Smooth muscle cell (in vitro differentiated cells): ENCODE results near the gene NT5DC2. TPM values are rescaled to one million over a fixed set of nuclear protein-coding genes. Genes with fewer than 3 reads are reported as not detected.
A peak's percentile ranks its signal among the peaks of the same experiment; 100 is the strongest.

Experiments used
- DNase-seq: peaks from one replicate; lab custom pipeline; 2025; ENCODE audit not compliant: unreplicated experiment; lab: John Stamatoyannopoulos, UW
- H2AFZ ChIP-seq: fragments of 200-600 bp; sonication (generic); 2 replicates; pipeline ENCODE4 v1.6.0; 2016; ENCODE audit warnings: antibody characterized with exemption, low read depth, mild to moderate bottlenecking
- H3F3A ChIP-seq: fragments of 200-600 bp; sonication (generic); 2 replicates; pipeline ENCODE4 v1.6.0; 2017; ENCODE audit warnings: antibody characterized with exemption, low read depth
- H3K27ac ChIP-seq: fragments of 200-600 bp; sonication (generic); 2 replicates; pipeline ENCODE4 v1.5.1; 2016; ENCODE audit warnings: low read depth, mild to moderate bottlenecking
- H3K27me3 ChIP-seq: fragments of 200-600 bp; sonication (generic); 2 replicates; pipeline ENCODE4 v1.6.1; 2016; ENCODE audit warnings: low read depth, mild to moderate bottlenecking
- H3K36me3 ChIP-seq: fragments of 200-600 bp; sonication (generic); 2 replicates; pipeline ENCODE4 v1.5.1; 2016; ENCODE audit warnings: low read depth
- H3K4me1 ChIP-seq: fragments of 200-600 bp; sonication (generic); 2 replicates; pipeline ENCODE4 v1.5.1; 2016; ENCODE audit warnings: low read depth
- H3K4me2 ChIP-seq: fragments of 200-600 bp; sonication (generic); 2 replicates; pipeline ENCODE4 v1.6.0; 2016; ENCODE audit warnings: mild to moderate bottlenecking
- H3K4me3 ChIP-seq: fragments of 200-600 bp; sonication (generic); 2 replicates; pipeline ENCODE4 v1.5.1; 2016; ENCODE audit warnings: mild to moderate bottlenecking
- H3K79me2 ChIP-seq: fragments of 200-600 bp; sonication (generic); 2 replicates; pipeline ENCODE4 v1.6.0; 2016; ENCODE audit warnings: low read depth, mild to moderate bottlenecking
- H3K9ac ChIP-seq: fragments of 200-600 bp; sonication (generic); 2 replicates; pipeline ENCODE4 v1.6.0; 2016; ENCODE audit warnings: low read depth
- H3K9me3 ChIP-seq: fragments of 200-600 bp; sonication (generic); replicated peaks from 2 replicates; pipeline ENCODE4 v1.5.1; 2016; ENCODE audit warnings: low read depth
- H4K20me1 ChIP-seq: fragments of 200-600 bp; sonication (generic); 2 replicates; pipeline ENCODE4 v1.6.0; 2016; ENCODE audit warnings: low read depth
- CTCF ChIP-seq: fragments of 200-600 bp; sonication (generic); IDR thresholded peaks from 2 replicates; pipeline ENCODE4 v1.5.1; 2017; ENCODE audit warnings: borderline replicate concordance, mild to moderate bottlenecking, antibody characterized with exemption; ENCODE audit not compliant: insufficient read depth, poor library complexity, severe bottlenecking
- WGBS: methylation state at CpG from one replicate; pipeline ENCODE4 v1.1.7; 2016; ENCODE audit warnings: low lambda C conversion rate; 5-methylcytosine and 5-hydroxymethylcytosine counted together
- polyA plus RNA-seq: library from polyadenylated mRNA; unstranded; fragments of >200 nt; fragmentation: Nextera tagmentation; extraction: Ambion mirVana; gene quantifications from 2 replicates; pipeline ENCODE4 v1.2.1, GENCODE V29; 2016
- total RNA-seq: library from RNA; depleted of rRNA; stranded (reverse); fragments of >200 nt; gene quantifications from 2 replicates; pipeline ENCODE4 v1.2.3, GENCODE V29; 2014

NT5DC2 gene
- total and polyA plus RNA-seq, 2 experiments from 2014 or later: 156 to 248 TPM

DNA sequence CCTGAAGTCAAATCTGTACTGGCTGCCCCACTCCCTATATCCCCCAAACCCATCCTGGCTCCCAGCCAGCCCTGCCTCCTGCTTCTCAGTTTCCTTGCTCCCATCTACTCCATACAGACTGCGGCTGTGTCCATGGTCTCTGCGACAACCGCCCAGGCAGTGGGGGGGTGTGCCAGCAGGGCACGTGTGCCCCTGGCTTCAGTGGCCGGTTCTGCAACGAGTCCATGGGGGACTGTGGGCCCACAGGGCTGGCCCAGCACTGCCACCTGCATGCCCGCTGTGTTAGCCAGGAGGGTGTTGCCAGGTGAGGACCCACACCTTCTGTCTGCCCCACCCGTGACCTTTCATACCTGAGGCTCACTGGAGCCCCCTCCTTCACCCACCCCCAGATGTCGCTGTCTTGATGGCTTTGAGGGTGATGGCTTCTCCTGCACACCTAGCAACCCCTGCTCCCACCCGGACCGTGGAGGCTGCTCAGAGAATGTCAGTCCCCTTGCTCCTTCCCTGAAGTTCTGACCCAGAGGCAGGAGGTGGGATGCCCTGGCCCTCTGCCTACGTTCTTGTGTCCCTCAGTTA, 23.8 kb downstream of the NT5DC2 start:
- WGBS: 83% methylated on average over 12 of the region's 12 CpGs
- DNase-seq: no peak
- no peaks in the 10 kb centered on the region for H3K79me2 ChIP-seq
- H4K20me1 ChIP-seq: peaks cover 3% of the 10 kb centered on the region
- H3K27me3 ChIP-seq: peaks cover 6% of the 10 kb centered on the region
- no peak overlapping the region for H2AFZ ChIP-seq
- H3K4me1 ChIP-seq: no peaks in the 10 kb centered on the region
- no peak overlapping the region for H3K27ac ChIP-seq
- H3K4me2 ChIP-seq: no peak overlapping the region
- no peak overlapping the region for H3K4me3 ChIP-seq
- H3K9ac ChIP-seq: no peak overlapping the region
- no peaks in the 10 kb centered on the region for H3K36me3 ChIP-seq
- no peak for TF ChIP-seq CTCF
- no peaks in the 10 kb centered on the region for H3F3A ChIP-seq
- H3K9me3 ChIP-seq: no peaks in the 10 kb centered on the region

DNA sequence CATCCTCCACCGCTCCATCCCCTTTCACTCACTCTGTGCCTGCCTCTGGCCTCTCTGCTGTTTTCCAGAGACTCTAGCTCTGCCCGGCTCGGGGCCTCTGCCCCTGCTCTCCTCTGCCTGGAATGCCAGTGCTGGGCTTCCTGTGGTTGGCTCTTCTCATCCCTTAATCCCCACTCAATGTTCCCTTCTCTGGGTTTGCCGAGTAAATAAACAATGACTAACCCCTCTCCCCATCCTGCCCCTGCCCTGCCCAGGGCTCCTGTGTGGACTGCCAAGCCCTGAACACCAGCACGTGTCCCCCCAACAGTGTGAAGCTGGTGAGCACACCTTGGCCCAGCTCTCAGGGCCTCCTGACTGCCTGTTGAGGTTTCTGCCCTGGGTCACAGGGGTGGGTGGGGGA, 26.3 kb downstream of the NT5DC2 start:
- no peak overlapping the region for H3K4me3 ChIP-seq
- peak; percentile 20 for DNase-seq
- no peak overlapping the region for H3K27ac ChIP-seq
- H3K4me1 ChIP-seq: no peaks in the 10 kb centered on the region
- no peaks in the 10 kb centered on the region for H3K9me3 ChIP-seq
- no peak for TF ChIP-seq CTCF
- H3F3A ChIP-seq: no peaks in the 10 kb centered on the region
- H3K79me2 ChIP-seq: no peaks in the 10 kb centered on the region
- H3K36me3 ChIP-seq: no peaks in the 10 kb centered on the region
- peaks cover 6% of the 10 kb centered on the region for H3K27me3 ChIP-seq
- H3K9ac ChIP-seq: no peak overlapping the region
- peaks cover 3% of the 10 kb centered on the region for H4K20me1 ChIP-seq
- 19% methylated on average over 5 of the region's 5 CpGs for WGBS
- H2AFZ ChIP-seq: no peak overlapping the region
- H3K4me2 ChIP-seq: no peak overlapping the region

DNA sequence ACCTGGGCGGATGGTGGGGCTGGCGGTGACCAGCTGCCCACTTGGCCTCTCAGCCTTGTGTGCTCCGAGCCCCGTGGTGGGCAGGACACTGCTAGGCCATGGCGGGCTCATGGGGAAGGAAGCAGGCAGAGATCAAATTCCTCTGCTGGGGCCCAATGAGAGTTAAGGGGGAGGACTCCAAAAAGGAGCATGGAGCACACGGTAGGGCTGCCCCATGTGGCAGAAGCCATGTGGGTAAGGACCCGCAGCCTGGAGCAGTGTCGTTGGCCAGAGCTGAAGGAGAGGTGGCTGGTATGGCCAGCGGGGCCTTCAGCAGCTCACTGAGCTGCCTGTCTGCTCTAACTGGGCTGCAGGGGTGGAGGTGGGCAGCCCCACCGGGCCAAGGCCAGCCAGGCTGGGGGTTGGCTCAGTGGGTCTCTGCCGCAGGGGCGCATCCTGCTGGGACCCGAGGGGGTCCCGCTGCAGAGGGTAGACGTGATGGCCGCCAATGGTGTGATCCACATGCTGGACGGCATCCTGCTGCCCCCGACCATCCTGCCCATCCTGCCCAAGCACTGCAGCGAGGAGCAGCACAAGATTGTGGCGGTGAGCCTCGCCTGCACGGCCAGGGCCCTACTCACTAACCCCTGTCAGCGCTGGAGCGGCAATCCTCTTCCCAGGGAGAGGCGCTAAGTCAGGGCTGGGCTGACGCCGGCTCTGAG, 27.2 kb downstream of the NT5DC2 start:
- Histone ChIP-seq H3K9ac (no peak overlapping the region), H4K20me1 (peaks cover 3% of the 10 kb centered on the region), H3F3A (no peaks in the 10 kb centered on the region), H2AFZ (no peak overlapping the region), H3K4me1 (no peaks in the 10 kb centered on the region), H3K27ac (no peak overlapping the region), H3K79me2 (no peaks in the 10 kb centered on the region), H3K9me3 (no peaks in the 10 kb centered on the region), H3K36me3 (no peaks in the 10 kb centered on the region), H3K27me3 (no peaks in the 10 kb centered on the region), H3K4me3 (no peak overlapping the region), H3K4me2 (no peak overlapping the region)
- 94% methylated on average over 24 of the region's 27 CpGs for WGBS
- no peak for TF ChIP-seq CTCF
- DNase-seq: no peak

- Histone ChIP-seq H3F3A (no peaks in the 10 kb centered on the region), H3K27ac (no peak overlapping the region), H2AFZ (no peak overlapping the region), H4K20me1 (peaks cover 3% of the 10 kb centered on the region), H3K4me2 (no peak overlapping the region), H3K9me3 (no peaks in the 10 kb centered on the region), H3K36me3 (no peaks in the 10 kb centered on the region), H3K9ac (no peak overlapping the region), H3K27me3 (no peaks in the 10 kb centered on the region), H3K4me1 (no peaks in the 10 kb centered on the region), H3K79me2 (no peaks in the 10 kb centered on the region), H3K4me3 (no peak overlapping the region)
- DNase-seq: no peak
- TF ChIP-seq CTCF: no peak
- 89% methylated on average over 10 of the region's 10 CpGs for WGBS
Observed at GRCh38 chr3:52504977-52505376, 28.7 kb downstream of the NT5DC2 start.
